Measurements from ENCODE around the gene GAS2L1.

GRCh38 chr22:29260601-29261315, 45.7 kb upstream of the GAS2L1 start:
- TF ChIP-seq, protein P1, sequence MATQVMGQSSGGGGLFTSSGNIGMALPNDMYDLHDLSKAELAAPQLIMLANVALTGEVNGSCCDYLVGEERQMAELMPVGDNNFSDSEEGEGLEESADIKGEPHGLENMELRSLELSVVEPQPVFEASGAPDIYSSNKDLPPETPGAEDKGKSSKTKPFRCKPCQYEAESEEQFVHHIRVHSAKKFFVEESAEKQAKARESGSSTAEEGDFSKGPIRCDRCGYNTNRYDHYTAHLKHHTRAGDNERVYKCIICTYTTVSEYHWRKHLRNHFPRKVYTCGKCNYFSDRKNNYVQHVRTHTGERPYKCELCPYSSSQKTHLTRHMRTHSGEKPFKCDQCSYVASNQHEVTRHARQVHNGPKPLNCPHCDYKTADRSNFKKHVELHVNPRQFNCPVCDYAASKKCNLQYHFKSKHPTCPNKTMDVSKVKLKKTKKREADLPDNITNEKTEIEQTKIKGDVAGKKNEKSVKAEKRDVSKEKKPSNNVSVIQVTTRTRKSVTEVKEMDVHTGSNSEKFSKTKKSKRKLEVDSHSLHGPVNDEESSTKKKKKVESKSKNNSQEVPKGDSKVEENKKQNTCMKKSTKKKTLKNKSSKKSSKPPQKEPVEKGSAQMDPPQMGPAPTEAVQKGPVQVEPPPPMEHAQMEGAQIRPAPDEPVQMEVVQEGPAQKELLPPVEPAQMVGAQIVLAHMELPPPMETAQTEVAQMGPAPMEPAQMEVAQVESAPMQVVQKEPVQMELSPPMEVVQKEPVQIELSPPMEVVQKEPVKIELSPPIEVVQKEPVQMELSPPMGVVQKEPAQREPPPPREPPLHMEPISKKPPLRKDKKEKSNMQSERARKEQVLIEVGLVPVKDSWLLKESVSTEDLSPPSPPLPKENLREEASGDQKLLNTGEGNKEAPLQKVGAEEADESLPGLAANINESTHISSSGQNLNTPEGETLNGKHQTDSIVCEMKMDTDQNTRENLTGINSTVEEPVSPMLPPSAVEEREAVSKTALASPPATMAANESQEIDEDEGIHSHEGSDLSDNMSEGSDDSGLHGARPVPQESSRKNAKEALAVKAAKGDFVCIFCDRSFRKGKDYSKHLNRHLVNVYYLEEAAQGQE (IDR thresholded peaks at IDR 0.05; ENCODE audit: insufficient replicate concordance, low read depth), result no peak
- no peak for TF ChIP-seq CTCF (IDR thresholded peaks at IDR 0.05; ENCODE audit: insufficient read depth, low read length)
- TF ChIP-seq POLR2AphosphoS5 (IDR thresholded peaks at IDR 0.05; ENCODE audit: low read depth), result no peak
- TF ChIP-seq GABPA (IDR thresholded peaks at IDR 0.05; ENCODE audit: low read depth), result no peak
- TF ChIP-seq SPI1 (IDR thresholded peaks at IDR 0.05; ENCODE audit: borderline replicate concordance, low read depth), result no peak

All from HL-60 (cell line).